RCC 7860 (cell line): ENCODE measurements around the gene SLC25A25.
A peak's percentile ranks its signal among the peaks of the same experiment; 100 is the strongest.
"Not testable (repeated sequence)": the region's sequence is repeated elsewhere in the genome, so short reads cannot be mapped to it uniquely, and the experiment has no call there.

Source experiments
- DNase-seq: peaks from one replicate; pipeline ENCODE4 v3.0.0-alpha.2; 2015; ENCODE audit warnings: low spot score
- FAIRE-seq: peaks from 2 replicates; lab custom pipeline; 2012; peaks lifted over from hg19 to GRCh38; lab: Jason Lieb, UNC

The SLC25A25 gene

DNA sequence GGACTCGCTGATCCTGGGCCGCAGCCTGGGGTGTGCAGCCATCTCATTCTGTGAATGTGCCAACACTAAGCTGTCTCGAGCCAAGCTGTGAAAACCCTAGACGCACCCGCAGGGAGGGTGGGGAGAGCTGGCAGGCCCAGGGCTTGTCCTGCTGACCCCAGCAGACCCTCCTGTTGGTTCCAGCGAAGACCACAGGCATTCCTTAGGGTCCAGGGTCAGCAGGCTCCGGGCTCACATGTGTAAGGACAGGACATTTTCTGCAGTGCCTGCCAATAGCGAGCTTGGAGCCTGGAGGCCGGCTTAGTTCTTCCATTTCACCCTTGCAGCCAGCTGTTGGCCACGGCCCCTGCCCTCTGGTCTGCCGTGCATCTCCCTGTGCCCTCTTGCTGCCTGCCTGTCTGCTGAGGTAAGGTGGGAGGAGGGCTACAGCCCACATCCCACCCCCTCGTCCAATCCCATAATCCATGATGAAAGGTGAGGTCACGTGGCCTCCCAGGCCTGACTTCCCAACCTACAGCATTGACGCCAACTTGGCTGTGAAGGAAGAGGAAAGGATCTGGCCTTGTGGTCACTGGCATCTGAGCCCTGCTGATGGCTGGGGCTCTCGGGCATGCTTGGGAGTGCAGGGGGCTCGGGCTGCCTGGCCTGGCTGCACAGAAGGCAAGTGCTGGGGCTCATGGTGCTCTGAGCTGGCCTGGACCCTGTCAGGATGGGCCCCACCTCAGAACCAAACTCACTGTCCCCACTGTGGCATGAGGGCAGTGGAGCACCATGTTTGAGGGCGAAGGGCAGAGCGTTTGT, 39.6 kb downstream of the SLC25A25 start:
- DNase-seq (no peak), FAIRE-seq (no peak)

- no peak for DNase-seq
- no peak for FAIRE-seq
Observed at GRCh38 chr9:128108269-128109049, 40.4 kb downstream of the SLC25A25 start.

DNA sequence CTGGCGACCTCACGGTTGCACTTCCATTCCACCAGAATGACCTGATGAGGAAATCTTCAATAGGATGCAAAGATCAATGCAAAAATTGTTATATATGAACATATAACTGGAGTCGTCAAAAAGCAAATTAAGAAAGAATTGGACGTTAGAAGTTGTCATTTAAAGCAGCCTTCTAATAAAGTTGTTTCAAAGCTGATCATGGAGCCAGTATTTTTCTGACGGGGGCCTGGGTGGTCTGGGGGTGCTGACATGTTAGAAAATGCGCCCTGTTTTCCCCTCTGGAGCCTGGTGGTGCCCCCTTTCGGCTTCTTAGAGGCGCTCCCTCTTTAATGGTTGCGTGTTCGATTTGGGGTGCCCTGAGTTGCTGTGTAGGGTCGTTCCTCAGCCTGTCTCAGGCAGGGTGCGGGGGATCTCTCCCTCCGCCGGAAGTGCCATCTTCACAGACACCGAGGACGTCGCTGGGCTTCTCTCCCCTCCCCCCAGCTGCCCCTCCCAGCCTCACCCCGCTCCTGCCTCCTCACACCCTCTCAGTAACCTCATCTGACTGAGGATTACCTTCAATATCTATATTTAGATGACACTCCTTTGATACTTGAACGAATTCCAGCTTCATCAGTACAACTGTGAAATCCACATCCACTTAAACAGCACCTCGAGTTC, 41.1 kb downstream of the SLC25A25 start:
- DNase-seq (no peak), FAIRE-seq (no peak)

GRCh38 chr9:128111726-128112125, 43.7 kb downstream of the SLC25A25 start:
- DNase-seq, FAIRE-seq: not testable (repeated sequence)

DNA sequence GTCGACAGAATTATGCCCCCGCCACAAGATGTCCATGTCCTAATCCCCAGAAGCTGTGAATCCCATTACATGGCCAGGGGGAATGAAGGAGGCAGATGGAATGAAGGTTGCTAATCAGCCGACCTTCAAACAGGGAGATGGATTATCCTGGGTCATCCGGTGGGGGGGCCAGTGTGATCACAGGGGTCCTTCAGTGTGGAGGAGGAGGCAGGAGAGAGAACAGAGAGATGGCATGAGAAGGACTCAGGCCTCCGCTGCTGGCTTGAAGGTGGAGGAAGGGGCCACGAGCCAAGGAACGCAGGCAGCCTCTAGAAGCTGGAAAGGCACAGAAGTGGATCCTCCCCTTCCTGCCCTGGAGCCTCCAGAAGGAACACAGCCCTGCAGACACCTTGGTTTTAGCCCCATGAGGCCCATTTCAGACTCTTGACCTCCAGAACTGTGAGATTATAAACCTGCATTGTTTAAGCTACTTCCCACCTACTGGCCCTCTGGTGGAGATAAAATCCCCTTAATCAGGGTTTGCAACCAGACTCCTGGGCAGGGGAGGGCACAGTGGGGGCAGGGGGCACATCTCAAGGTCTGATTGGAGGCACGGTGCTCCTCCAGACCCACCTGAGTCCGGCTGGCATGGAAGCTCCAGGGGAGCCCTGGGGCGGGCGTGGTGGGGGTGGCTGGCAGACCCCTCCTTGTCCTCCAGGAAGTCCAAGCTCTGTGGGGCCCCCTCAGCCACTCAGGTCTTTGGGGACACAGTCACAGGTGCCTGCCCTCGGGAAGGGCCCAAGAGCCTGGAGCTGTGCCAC, 45.7 kb downstream of the SLC25A25 start:
- FAIRE-seq: no peak
- DNase-seq: no peak

- FAIRE-seq (no peak), DNase-seq (no peak)
Observed at GRCh38 chr9:128114326-128115186, 46.5 kb downstream of the SLC25A25 start.

DNA sequence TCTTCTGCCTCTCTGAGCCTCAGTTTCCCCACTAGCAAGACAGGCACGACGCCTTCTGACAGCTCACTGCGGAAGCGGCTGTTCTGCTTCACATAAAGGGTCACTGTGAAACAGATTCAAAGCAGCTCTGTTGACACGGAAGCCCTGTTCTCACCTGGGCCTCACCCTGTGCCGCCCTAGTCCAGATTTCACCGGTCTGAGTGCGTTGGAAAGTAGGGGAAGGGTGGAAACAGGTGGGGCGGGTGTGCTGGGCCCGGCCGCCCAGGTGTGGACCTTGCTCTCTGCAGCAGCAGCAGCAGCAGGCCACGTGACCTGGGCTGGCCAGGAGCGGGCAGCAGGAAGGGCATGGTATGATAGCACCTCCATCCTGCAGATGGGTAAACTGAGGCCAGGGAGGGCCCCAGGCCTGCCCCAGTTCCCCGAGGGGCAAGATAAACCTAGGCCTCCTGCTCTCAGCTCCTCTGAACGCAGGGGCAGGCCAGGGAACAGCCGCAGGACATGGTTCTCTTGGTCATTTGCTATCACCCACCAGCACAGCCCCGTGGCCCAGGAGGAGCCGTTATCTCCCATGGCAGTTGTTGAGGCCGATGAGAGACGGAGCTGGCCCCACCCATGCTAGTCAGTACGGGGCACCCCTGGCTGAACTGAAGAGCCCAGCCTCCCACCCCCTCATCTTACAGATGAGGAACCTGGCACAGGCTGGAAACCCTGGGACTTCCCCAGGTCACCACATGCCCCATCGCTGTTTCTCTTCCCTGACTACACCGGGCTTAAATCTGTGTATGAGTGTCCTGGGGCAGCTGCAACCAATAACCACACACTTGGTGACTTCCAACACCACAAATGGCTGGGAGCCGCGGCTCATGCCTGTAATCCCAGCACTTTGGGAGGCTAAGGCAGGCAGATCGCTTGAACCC, 47.4 kb downstream of the SLC25A25 start:
- DNase-seq: no peak
- no peak for FAIRE-seq

DNA sequence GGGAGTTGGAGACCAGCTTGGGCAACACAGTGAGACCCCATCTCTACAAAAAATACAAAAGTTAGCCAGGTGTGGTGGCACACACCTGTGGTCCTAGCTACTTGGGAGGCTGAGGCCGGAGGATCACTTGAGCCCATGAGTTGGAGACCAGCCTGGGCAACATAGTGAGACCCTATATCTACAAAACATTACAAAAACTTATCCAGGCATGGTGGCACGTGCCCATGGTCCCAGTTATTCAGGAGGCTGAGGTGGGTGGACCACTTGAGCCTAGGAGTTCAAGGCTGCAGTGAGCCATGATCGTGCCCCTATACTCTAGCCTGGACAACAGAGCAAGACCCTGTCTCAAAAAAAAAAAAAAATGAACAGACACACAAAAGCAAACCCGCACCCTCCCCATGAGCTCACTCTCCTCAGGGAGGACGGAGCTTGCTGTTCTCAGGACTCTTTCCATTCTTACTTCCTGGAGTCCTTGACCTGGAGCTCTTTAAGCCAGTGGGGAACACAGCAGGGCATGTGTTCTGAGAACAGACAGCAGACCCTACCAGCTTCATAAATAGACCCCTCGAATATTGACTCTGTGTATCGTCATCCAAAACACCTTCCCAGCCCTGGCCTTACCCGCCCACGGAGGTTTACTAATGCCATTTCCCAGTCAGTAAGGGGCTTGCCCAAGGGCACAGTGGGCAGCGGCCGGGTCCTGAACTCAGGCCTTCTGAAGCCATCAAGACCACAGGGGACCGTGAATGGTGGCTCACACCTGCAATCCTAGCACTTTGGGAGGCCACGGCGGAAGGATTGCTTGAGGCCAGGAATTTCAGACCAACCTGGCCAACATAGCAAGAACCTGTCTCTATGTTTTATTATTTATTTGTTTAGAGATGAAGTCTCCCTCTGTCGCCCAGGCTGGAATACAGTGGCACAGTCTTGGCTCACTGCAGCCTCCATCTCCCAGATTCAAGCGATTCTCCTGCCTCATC, 48.4 kb downstream of the SLC25A25 start:
- FAIRE-seq (no peak), DNase-seq (no peak)

GRCh38 chr9:128117613-128118471, 49.8 kb downstream of the SLC25A25 start:
- FAIRE-seq (peak; percentile 79), DNase-seq (peak; percentile 74)

- no peak for DNase-seq
- no peak for FAIRE-seq
Observed at GRCh38 chr9:128118472-128118857, 50.4 kb downstream of the SLC25A25 start.

DNA sequence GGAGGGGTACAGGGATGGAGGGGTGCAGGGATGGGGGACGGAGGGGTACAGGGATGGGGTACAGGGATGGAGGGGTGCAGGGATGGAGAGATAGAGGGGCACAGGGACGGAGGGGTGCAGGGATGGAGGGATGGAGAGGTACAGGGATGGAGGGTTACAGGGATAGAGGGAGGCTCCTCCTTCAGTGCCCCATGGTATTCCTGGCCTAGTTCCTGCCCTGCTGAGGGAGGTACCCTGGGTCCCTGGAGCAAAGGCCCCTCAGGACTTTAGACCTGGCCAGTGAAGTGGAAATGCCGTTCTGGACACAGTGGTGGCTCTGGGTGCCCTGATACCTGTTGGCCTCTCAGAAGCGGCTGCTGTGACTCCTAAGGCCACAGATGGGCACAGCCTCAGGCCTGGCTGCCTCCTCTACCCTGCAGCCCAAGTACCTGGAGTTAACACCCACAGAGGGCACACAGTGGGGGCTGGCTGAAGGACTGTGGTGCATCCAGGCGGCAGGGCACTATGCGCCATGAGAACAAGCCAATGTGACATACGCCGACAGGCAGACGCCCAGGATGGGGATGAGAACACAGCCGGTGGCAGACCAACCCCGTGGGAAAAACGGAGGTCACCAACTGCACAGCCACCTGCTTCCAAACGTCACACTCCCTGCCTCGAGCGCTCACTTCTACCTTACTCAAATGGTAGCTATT, 51.1 kb downstream of the SLC25A25 start:
- DNase-seq (no peak), FAIRE-seq (no peak)

DNA sequence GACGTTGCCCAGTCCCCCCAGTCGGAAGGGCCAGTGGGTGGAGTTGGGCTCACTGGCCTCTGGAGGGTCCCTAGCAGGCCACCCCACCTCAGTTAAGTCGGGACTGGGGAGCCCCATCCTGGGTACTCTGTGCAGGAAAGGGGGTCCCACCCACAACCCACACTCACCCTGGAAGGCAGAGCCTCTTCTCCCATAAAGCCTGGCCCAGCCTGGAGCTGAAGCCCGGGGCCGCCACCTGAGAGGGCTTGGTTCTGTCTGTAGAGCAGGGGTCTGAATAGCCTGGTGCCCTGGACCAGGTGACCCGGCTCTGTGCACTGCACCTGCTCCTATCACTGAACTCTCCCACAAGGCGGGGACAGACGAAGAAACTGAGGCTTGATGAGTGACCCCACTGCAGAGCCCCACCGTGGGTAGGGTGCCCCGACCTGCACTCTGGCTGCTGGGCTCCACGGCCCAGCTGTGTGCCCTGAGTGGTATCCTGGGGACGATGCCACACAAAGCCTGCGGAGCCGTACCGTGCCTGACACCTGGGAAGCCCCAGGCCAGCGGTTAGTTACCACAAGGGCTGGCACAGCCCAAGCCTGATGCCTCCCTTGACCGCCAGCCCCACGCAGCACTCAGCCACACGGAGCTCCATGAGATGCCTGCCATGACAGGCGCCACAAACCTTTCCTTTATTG, 52.2 kb downstream of the SLC25A25 start:
- DNase-seq (no peak), FAIRE-seq (no peak)

DNA sequence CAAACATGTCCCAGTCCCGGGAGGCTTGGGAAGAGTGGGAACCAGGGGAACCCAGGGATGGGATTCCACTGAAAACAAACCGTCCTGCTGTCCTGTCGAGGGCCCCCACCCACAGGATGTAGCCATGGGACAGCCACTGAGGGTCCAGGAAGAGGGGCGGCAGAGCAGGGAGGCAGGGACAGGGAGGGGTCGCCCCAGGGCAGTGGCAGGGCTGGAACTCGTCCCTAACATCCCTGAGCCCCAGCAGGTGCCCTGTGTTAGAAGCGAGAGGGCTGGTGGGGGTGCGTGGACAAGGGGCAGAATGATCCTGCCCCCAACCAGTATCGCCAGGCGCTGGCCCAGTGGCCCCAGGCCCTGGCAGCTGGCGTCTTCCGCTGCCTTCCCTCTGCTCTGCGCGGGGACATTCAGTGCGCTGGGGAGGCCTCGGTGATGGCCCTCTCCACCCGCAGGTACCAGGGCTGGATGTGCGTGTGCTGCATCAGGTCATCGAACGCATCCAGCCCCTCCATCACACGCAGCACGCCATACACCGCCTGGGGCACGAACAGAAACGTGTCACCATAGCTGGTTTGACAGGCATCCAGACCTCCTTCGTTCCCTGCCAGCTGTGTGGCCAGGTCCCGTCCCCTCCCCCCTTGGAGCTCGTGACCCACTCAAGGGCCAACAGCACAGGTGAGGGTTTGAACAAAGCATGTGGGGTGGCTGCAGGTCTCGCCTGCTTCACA, 52.9 kb downstream of the SLC25A25 start:
- no peak for DNase-seq
- FAIRE-seq: no peak

- no peak for DNase-seq
- FAIRE-seq: no peak
Observed at GRCh38 chr9:128121466-128121810, 53.4 kb downstream of the SLC25A25 start.
